A549 treated with Hydrocortisone at 1 μM for 4 hours (cell line): ENCODE measurements around the gene MRPS18B. TPM values are rescaled to one million over a fixed set of nuclear protein-coding genes. Genes with fewer than 3 reads are reported as not detected.

Experiments used
- total RNA-seq: library from RNA; stranded (reverse); fragments of 200-300 nt; extraction: Qiagen RNA extraction; gene quantifications from 5 replicates; pipeline ENCODE4 v1.2.3, GENCODE V29; 2022

Gene MRPS18B
- total RNA-seq = 70.3 to 111 TPM (median 75.3 TPM) in 5 replicates

GRCh38 chr6:30617565-30618269 is at the start of gene MRPS18B:
TSS of gene MRPS18B (plus strand) at chr6:30617840. CDS start at chr6:30617866, 26 bp downstream.

GRCh38 chr6:30571075-30571761 is 46.4 kb upstream of the MRPS18B start, which contains the start of gene ABCF1:
TSS of gene ABCF1 (plus strand) at chr6:30571442. CDS start at chr6:30571488, 46 bp downstream.

GRCh38 chr6:30616811-30617564 is 652 bp upstream of the MRPS18B start, which contains the start of gene PPP1R10:
TSS of gene PPP1R10 (minus strand) at chr6:30617243. CDS start at chr6:30609944, 7,299 bp downstream.

GRCh38 chr6:30626484-30627366 is 9.1 kb downstream of the MRPS18B start, which contains the start of gene ATAT1:
TSS of gene ATAT1 (plus strand) at chr6:30626874.

DNA sequence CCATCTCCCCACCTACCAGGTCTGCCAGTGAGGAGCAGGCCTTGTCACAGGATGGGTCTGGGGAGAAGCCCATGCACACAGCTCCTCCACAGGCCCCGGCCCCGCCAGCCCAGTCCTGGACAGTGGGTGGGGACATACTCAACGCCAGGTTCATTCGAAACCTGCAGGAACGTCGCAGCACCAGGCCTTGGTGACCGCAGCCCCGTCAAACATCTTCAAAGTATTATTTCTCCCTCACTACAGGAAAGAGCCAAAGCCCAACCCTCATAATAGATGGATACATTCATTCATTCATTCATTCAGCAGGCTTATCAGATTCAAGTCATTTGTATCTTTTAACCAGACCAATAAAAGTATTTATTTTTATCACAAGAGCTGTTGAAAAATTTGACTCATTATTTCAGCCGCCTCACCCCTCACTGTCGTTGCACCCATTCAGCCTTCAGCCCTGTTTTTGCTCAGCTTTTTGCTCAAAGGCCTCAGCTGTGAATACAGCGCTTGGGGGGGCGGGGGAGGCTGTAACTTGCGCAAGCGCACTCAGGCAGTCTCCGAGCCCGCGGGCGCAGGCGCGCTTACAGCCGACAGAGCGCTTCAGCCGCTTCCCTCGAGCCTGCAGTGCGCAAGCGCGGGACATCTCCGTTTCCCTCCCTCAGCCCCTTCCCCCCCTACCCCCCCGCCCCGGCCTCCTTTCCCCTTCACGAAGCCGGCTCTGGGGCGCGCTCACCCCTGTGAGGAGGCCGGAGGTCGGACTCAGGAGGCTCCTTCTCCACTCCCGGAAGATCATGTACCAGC is 29.0 kb downstream of the MRPS18B start, which contains the start of gene C6orf136:
Gene C6orf136, plus strand, starts transcription at position 684 of the 792 bp plus-strand sequence. Its CDS starts 99 bp downstream, at position 783.

GRCh38 chr6:30672445-30673253 is 55.0 kb downstream of the MRPS18B start, which contains the start of gene DHX16:
TSS of gene DHX16 (minus strand) at chr6:30673006. CDS start at chr6:30672841, 165 bp downstream.

Other genes with a start within 250 kb of the MRPS18B start
- 56.6 to 65.3 TPM (median 57.4 TPM) in 5 replicates for gene HLA-E, start 128.3 kb upstream of the MRPS18B start, total RNA-seq
- 26.6 to 34.8 TPM (median 32.4 TPM) in 5 replicates for gene GNL1, start 61.4 kb upstream of the MRPS18B start, total RNA-seq
- 15.2 to 17.2 TPM (median 16.4 TPM) in 5 replicates for gene PRR3, start 60.5 kb upstream of the MRPS18B start, total RNA-seq
- gene ABCF1, start 46.4 kb upstream of the MRPS18B start, total RNA-seq = 45.1 to 64.6 TPM (median 49.2 TPM) in 5 replicates
- gene PPP1R10, start 597 bp upstream of the MRPS18B start, total RNA-seq = 30.0 to 47.5 TPM (median 32.7 TPM) in 5 replicates
- 4.8 to 6.8 TPM (median 5.9 TPM) in 5 replicates for gene ATAT1, start 9.0 kb downstream of the MRPS18B start, total RNA-seq
- gene C6orf136, start 29.3 kb downstream of the MRPS18B start, total RNA-seq = 12.2 to 14.6 TPM (median 13.7 TPM) in 5 replicates
- gene DHX16, start 55.2 kb downstream of the MRPS18B start, total RNA-seq = 25.6 to 29.8 TPM (median 27.5 TPM) in 5 replicates
- gene PPP1R18, start 68.8 kb downstream of the MRPS18B start, total RNA-seq = 40.7 to 45.7 TPM (median 42.2 TPM) in 5 replicates
- 19.5 to 26.7 TPM (median 25.9 TPM) in 5 replicates for gene NRM, start 73.1 kb downstream of the MRPS18B start, total RNA-seq
- gene MDC1, start 99.4 kb downstream of the MRPS18B start, total RNA-seq = 14.7 to 20.9 TPM (median 17.4 TPM) in 5 replicates
- gene TUBB, start 102.5 kb downstream of the MRPS18B start, total RNA-seq = 855 to 944 TPM (median 897 TPM) in 5 replicates
- gene FLOT1, start 124.8 kb downstream of the MRPS18B start, total RNA-seq = 86.1 to 92.0 TPM (median 89.9 TPM) in 5 replicates
- gene IER3, start 126.7 kb downstream of the MRPS18B start, total RNA-seq = 46.5 to 68.8 TPM (median 60.6 TPM) in 5 replicates